Heart left ventricle (tissue), 13 donors: ENCODE measurements around the gene SMG7.

Experiments
- CTCF ChIP-seq, 12 donors: fragments of 200-600 bp; sonication (generic) in 4 of 12; IDR thresholded peaks; one replicate each; pipeline versions ENCODE4 v1.5.0 to v1.8.0; 2018 to 2022; ENCODE audit warnings: antibody characterized with exemption in 12 of 12, mild to moderate bottlenecking in 5 of 12
- POLR2A ChIP-seq, 2 donors: fragments of 450-650 bp; IDR thresholded peaks; one replicate each; pipeline ENCODE4 v1.6.1; 2017; ENCODE audit warnings: antibody characterized with exemption in 2 of 2, mild to moderate bottlenecking in 2 of 2, moderate library complexity in 2 of 2
- donor health status: ischemic (EF 13 %, LVEDD 7.1; RV severe dilation, severe dysfunction).
- donor health status: DM: no; HTN: yes; CAD: no.
- donor health status: DM: no; HTN: no; CAD: no.
- donor health status: ischemic (EF 25% LVEDD 6.9; RV normal size, moderate dysfunction).
- donor health status: ischemic (EF 25% LVEDD 5.7; RV mildly dilated, moderate dysfunction).
- donor health status: ischemic (EF 35%, LVEDD 5.7; RV mildly dilated, moderate dysfunction).
- donor health status: nonischemic (EF 11% LVEDD 7.7; RV severe dilation, severe dysfunction).
- donor health status: DM: yes; HTN: yes; CAD: no.
- donor health status: PGD.
- donor health status: ischemic (EF 29% LVEDD 5.4; RV normal size, mild dysfunction).
- donor health status: nonischemic (EF 23%, LVEDD 6.1; RV moderate dilation, normal function).

GRCh38 chr1:183463566-183463965 is 8.7 kb upstream of the SMG7 start:
- TF ChIP-seq CTCF (IDR thresholded peaks at IDR 0.05) (no peak), POLR2A (IDR thresholded peaks at IDR 0.05) (no peak)
